ENCODE data around the gene CMIP.

- peak in 3 of 4 experiments; percentile 21 to 35 (median 32) for TF ChIP-seq CTCF (IDR thresholded peaks at IDR 0.05)
- no peak for TF ChIP-seq POLR2A (IDR thresholded peaks at IDR 0.05)
These were observed 15.5 kb upstream of the CMIP start for GRCh38 chr16:81429045-81429521.
